SK-N-SH treated with all-trans-retinoic acid at 6 μM for 48 hours (cell line): Measurements from ENCODE around the gene VAT1L.

Experiments used
- ARNTL ChIP-seq: fragments of 450-650 bp; formaldehyde crosslinking; IDR thresholded peaks from 2 replicates; pipeline ENCODE4 v1.5.0; 2020; ENCODE audit warnings: low read depth, mild to moderate bottlenecking, moderate library complexity, borderline replicate concordance
- CSDC2 ChIP-seq: fragments of 250-450 bp; sonication (Bioruptor Pico); IDR thresholded peaks from 2 replicates; pipeline ENCODE4 v1.5.0; 2020; ENCODE audit warnings: mild to moderate bottlenecking, moderate library complexity
- ESRRG ChIP-seq: fragments of 250-450 bp; sonication (Bioruptor Pico); IDR thresholded peaks from 2 replicates; pipeline ENCODE4 v1.6.1; 2021; ENCODE audit warnings: mild to moderate bottlenecking
- GLIS3 ChIP-seq: fragments of 250-450 bp; sonication (Bioruptor Pico); IDR thresholded peaks from 2 replicates; pipeline ENCODE4 v1.5.0; 2020; ENCODE audit warnings: mild to moderate bottlenecking, moderate library complexity
- PPARA ChIP-seq: fragments of 250-450 bp; sonication (Bioruptor Pico); IDR thresholded peaks from 2 replicates; pipeline ENCODE4 v1.5.0; 2020; ENCODE audit warnings: mild to moderate bottlenecking, borderline replicate concordance
- SNAI2 ChIP-seq: fragments of 250-450 bp; sonication (Bioruptor Pico); IDR thresholded peaks from 2 replicates; pipeline ENCODE4 v1.5.0; 2020; ENCODE audit warnings: mild to moderate bottlenecking, moderate library complexity
- ZFP30 ChIP-seq: fragments of 450-650 bp; formaldehyde crosslinking; IDR thresholded peaks from 2 replicates; pipeline ENCODE4 v1.5.0; 2022; ENCODE audit warnings: mild to moderate bottlenecking, moderate library complexity
- ZNF8 ChIP-seq: fragments of 450-650 bp; formaldehyde crosslinking; IDR thresholded peaks from 2 replicates; pipeline ENCODE4 v1.5.0; 2020; ENCODE audit warnings: mild to moderate bottlenecking, moderate library complexity
- TF ChIP-seq, protein P1 (sequence below): fragments of 250-450 bp; sonication (Bioruptor Pico); IDR thresholded peaks from 2 replicates; pipeline ENCODE4 v1.5.1; 2021; ENCODE audit warnings: mild to moderate bottlenecking, moderate library complexity
- TF ChIP-seq, protein P2 (sequence below): fragments of 250-450 bp; sonication (Bioruptor Pico); IDR thresholded peaks from 2 replicates; pipeline ENCODE4 v1.5.0; 2020; ENCODE audit warnings: mild to moderate bottlenecking, moderate library complexity
- TF ChIP-seq, protein P3 (sequence below): fragments of 250-450 bp; sonication (Bioruptor Pico); IDR thresholded peaks from 2 replicates; pipeline ENCODE4 v1.5.1; 2020; ENCODE audit warnings: low read depth, mild to moderate bottlenecking, moderate library complexity
- TF ChIP-seq, protein P4 (sequence below): fragments of 250-450 bp; sonication (Bioruptor Pico); IDR thresholded peaks from 2 replicates; pipeline ENCODE4 v1.8.0; 2020; ENCODE audit warnings: mild to moderate bottlenecking, moderate library complexity, borderline replicate concordance

DNA sequence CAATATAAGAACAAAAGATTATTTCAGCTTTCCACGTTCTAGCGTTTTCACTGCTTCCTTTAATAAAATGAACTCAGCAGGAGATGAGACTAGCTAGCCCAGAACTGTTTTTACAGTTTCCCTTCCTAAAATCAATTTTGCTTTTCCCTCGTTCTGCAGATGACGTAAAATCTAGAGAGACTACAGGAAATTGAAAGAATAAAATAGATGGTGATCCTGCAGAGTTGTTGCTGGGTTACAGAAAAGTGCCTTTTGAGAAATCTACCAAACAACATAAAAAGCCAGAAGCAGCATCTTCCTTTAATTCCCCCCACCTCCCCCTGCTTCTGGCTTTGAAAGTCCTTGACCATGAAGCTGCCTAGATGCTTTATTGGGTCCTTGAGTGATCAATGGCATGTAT lies 137.2 kb downstream of the VAT1L start:
- TF ChIP-seq ARNTL (CRISPR knock-in tag) (no peak), ZFP30 (CRISPR knock-in tag) (no peak), PPARA (CRISPR knock-in tag) (no peak), ZNF8 (no peak), CSDC2 (no peak), SNAI2 (CRISPR knock-in tag) (no peak), ESRRG (CRISPR knock-in tag) (no peak), GLIS3 (CRISPR knock-in tag) (no peak)
- TF ChIP-seq, protein P1, sequence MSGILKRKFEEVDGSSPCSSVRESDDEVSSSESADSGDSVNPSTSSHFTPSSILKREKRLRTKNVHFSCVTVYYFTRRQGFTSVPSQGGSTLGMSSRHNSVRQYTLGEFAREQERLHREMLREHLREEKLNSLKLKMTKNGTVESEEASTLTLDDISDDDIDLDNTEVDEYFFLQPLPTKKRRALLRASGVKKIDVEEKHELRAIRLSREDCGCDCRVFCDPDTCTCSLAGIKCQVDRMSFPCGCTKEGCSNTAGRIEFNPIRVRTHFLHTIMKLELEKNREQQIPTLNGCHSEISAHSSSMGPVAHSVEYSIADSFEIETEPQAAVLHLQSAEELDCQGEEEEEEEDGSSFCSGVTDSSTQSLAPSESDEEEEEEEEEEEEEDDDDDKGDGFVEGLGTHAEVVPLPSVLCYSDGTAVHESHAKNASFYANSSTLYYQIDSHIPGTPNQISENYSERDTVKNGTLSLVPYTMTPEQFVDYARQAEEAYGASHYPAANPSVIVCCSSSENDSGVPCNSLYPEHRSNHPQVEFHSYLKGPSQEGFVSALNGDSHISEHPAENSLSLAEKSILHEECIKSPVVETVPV, result no peak
- TF ChIP-seq, protein P2, sequence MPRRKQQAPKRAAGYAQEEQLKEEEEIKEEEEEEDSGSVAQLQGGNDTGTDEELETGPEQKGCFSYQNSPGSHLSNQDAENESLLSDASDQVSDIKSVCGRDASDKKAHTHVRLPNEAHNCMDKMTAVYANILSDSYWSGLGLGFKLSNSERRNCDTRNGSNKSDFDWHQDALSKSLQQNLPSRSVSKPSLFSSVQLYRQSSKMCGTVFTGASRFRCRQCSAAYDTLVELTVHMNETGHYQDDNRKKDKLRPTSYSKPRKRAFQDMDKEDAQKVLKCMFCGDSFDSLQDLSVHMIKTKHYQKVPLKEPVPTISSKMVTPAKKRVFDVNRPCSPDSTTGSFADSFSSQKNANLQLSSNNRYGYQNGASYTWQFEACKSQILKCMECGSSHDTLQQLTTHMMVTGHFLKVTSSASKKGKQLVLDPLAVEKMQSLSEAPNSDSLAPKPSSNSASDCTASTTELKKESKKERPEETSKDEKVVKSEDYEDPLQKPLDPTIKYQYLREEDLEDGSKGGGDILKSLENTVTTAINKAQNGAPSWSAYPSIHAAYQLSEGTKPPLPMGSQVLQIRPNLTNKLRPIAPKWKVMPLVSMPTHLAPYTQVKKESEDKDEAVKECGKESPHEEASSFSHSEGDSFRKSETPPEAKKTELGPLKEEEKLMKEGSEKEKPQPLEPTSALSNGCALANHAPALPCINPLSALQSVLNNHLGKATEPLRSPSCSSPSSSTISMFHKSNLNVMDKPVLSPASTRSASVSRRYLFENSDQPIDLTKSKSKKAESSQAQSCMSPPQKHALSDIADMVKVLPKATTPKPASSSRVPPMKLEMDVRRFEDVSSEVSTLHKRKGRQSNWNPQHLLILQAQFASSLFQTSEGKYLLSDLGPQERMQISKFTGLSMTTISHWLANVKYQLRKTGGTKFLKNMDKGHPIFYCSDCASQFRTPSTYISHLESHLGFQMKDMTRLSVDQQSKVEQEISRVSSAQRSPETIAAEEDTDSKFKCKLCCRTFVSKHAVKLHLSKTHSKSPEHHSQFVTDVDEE (CRISPR knock-in tag), result no peak
- TF ChIP-seq, protein P3, sequence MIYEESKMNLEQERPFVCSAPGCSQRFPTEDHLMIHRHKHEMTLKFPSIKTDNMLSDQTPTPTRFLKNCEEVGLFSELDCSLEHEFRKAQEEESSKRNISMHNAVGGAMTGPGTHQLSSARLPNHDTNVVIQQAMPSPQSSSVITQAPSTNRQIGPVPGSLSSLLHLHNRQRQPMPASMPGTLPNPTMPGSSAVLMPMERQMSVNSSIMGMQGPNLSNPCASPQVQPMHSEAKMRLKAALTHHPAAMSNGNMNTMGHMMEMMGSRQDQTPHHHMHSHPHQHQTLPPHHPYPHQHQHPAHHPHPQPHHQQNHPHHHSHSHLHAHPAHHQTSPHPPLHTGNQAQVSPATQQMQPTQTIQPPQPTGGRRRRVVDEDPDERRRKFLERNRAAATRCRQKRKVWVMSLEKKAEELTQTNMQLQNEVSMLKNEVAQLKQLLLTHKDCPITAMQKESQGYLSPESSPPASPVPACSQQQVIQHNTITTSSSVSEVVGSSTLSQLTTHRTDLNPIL (CRISPR knock-in tag), result no peak
- TF ChIP-seq, protein P4, sequence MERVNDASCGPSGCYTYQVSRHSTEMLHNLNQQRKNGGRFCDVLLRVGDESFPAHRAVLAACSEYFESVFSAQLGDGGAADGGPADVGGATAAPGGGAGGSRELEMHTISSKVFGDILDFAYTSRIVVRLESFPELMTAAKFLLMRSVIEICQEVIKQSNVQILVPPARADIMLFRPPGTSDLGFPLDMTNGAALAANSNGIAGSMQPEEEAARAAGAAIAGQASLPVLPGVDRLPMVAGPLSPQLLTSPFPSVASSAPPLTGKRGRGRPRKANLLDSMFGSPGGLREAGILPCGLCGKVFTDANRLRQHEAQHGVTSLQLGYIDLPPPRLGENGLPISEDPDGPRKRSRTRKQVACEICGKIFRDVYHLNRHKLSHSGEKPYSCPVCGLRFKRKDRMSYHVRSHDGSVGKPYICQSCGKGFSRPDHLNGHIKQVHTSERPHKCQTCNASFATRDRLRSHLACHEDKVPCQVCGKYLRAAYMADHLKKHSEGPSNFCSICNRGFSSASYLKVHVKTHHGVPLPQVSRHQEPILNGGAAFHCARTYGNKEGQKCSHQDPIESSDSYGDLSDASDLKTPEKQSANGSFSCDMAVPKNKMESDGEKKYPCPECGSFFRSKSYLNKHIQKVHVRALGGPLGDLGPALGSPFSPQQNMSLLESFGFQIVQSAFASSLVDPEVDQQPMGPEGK (CRISPR knock-in tag), result no peak
